Upper lobe of left lung (tissue), 6 donors: Measurements from ENCODE around the gene ANO1. TPM values are rescaled to one million over a fixed set of nuclear protein-coding genes. Genes with fewer than 3 reads are reported as not detected.

ENCODE experiments used
- ATAC-seq, 2 donors: fragments of 200-7000 bp; cut with Tn5 transposase; one replicate each; pipeline ENCODE4 v1.9.1; 2022; ENCODE audit warnings: mild to moderate bottlenecking in 2 of 2, moderate library complexity in 2 of 2; ENCODE audit not compliant: low FRiP score in 2 of 2
- DNase-seq, 2 donors: peaks; one replicate each; pipeline ENCODE4 v3.0.0-alpha.2; 2019 to 2020
- H3K27ac ChIP-seq, 4 donors: fragments of 200-600 bp; sonication (generic); one replicate each; pipeline ENCODE4 v1.5.1; 2016 to 2019
- H3K27me3 ChIP-seq, 4 donors: fragments of 200-600 bp; sonication (generic); one replicate each; pipeline ENCODE4 v1.5.1; 2017 to 2019
- H3K36me3 ChIP-seq, 4 donors: fragments of 200-600 bp; sonication (generic); one replicate each; pipeline ENCODE4 v1.5.1; 2016 to 2019
- H3K4me1 ChIP-seq, 4 donors: fragments of 200-600 bp; sonication (generic); one replicate each; pipeline ENCODE4 v1.5.1; 2018 to 2019
- H3K4me3 ChIP-seq, 4 donors: fragments of 200-600 bp; sonication (generic); one replicate each; pipeline ENCODE4 v1.5.1; 2017 to 2019; ENCODE audit warnings: mild to moderate bottlenecking in 2 of 4, moderate library complexity in 1 of 4
- H3K9me3 ChIP-seq, 4 donors: fragments of 200-600 bp; sonication (generic); one replicate each; pipeline ENCODE4 v1.5.1; 2018 to 2019
- EP300 ChIP-seq, 4 donors: sonication (generic); formaldehyde crosslinking; IDR thresholded peaks; one replicate each; pipeline ENCODE4 v1.5.1; 2017; ENCODE audit warnings: antibody characterized with exemption in 4 of 4, control low read depth in 2 of 4
- POLR2A ChIP-seq, 4 donors: fragments of 450-650 bp; IDR thresholded peaks; one replicate each; pipeline ENCODE4 v1.5.1; 2016 to 2017; ENCODE audit warnings: antibody characterized with exemption in 4 of 4, mild to moderate bottlenecking in 2 of 4
- POLR2AphosphoS5 ChIP-seq, 2 donors: sonication (generic); formaldehyde crosslinking; IDR thresholded peaks; one replicate each; pipeline ENCODE4 v1.5.1; 2017; ENCODE audit warnings: antibody characterized with exemption in 2 of 2
- WGBS, 2 donors: methylation state at CpG; one replicate each; pipeline ENCODE4 v1.1.5; 2017 to 2018; 5-methylcytosine and 5-hydroxymethylcytosine counted together
- total RNA-seq, 6 donors: library from RNA; depleted of rRNA in 4 of 6; stranded (reverse); fragments of >200 nt in 4 of 6; gene quantifications; one replicate each; pipeline versions ENCODE4 v1.1.0 to v1.2.1, GENCODE V29; 2016 to 2021
- TF ChIP-seq, protein P1 (sequence below), 6 experiments: fragments of 450-650 bp in 4 of 6; fragments of 200-600 bp in 2 of 6; sonication (generic) in 2 of 6; IDR thresholded peaks; one replicate each; pipeline ENCODE4 v1.5.1; 2016 to 2019; ENCODE audit warnings: antibody characterized with exemption in 6 of 6
- donor health status: DM: no; HTN: no; CAD: no; lungs with moderate emphysema.
- donor health status: DM: no; HTN: yes; CAD: no; lungs with severe emphysema.

The ANO1 gene
- total RNA-seq, 6 donors from 2014 or later: 4.8 to 13.2 (median 7.2) TPM

DNA sequence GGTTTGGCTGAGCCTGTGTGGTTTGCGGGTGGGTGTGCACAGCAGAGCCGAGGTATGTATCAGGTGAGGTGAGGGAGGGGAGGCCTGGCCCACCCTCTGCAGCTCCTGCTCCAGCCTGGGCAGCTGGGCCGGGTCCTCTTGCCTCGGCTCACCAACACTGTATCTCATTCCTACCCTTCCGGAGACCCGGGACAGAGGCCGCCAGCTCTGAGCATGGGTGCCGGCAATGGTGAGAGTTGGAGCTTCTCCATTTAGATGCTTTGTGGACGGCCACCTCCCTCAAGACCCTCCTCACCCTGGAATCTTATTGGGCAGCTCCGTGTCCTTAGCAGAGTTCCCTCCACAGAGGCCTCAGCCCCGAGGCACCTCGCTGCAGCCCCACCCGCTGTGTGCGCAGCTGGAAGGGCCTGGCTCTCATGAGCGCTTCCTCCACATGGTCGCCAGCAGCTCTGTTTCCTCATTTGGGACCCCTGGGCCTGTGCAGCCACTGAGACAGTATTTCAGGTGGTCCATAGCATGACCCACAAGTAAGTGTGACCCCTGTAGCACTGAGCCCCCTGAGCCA lies 55.7 kb downstream of the ANO1 start:
- Histone ChIP-seq H3K9me3 (no peaks in the 10 kb centered on the region), H3K27ac (no peak overlapping the region), H3K36me3 (no peaks in the 10 kb centered on the region), H3K27me3 (no peaks in the 10 kb centered on the region), H3K4me1 (peaks cover 0 to 9% (median 2%) of the 10 kb centered on the region in 4 donors), H3K4me3 (no peak overlapping the region)
- 79 to 90% methylated on average over 7 to 16 of the region's 16 CpGs for WGBS, 2 donors
- ATAC-seq (no peak), DNase-seq (peak in 1 of 2 donors; percentile 52)
- TF ChIP-seq POLR2A (IDR thresholded peaks at IDR 0.05) (no peak), EP300 (IDR thresholded peaks at IDR 0.05) (no peak), POLR2AphosphoS5 (IDR thresholded peaks at IDR 0.05) (no peak)
- TF ChIP-seq, protein P1, sequence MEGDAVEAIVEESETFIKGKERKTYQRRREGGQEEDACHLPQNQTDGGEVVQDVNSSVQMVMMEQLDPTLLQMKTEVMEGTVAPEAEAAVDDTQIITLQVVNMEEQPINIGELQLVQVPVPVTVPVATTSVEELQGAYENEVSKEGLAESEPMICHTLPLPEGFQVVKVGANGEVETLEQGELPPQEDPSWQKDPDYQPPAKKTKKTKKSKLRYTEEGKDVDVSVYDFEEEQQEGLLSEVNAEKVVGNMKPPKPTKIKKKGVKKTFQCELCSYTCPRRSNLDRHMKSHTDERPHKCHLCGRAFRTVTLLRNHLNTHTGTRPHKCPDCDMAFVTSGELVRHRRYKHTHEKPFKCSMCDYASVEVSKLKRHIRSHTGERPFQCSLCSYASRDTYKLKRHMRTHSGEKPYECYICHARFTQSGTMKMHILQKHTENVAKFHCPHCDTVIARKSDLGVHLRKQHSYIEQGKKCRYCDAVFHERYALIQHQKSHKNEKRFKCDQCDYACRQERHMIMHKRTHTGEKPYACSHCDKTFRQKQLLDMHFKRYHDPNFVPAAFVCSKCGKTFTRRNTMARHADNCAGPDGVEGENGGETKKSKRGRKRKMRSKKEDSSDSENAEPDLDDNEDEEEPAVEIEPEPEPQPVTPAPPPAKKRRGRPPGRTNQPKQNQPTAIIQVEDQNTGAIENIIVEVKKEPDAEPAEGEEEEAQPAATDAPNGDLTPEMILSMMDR (IDR thresholded peaks at IDR 0.05): no peak

DNA sequence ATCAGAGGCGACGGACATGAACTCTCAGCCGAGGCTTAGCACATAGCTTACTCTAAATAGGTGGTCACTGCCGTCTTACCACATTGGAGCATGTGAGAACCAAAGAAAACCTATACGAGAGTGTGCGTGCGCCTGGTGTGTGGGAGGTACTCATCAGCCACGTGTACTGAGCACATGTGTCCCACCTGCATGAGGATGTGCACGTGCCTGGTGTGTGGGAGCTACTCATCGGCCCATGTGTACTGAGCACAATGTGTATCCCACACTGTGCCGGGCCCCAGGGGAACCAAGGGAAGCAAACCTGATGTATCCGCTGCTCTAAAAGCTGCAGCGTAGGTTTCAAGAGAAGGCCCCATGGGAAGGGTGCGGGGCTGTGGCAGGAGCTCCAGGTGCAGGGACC lies 56.4 kb downstream of the ANO1 start:
- no peaks in the 10 kb centered on the region for H3K27me3 ChIP-seq
- ATAC-seq: no peak
- DNase-seq: no peak
- TF ChIP-seq POLR2A (IDR thresholded peaks at IDR 0.05) (no peak), EP300 (IDR thresholded peaks at IDR 0.05) (no peak), POLR2AphosphoS5 (IDR thresholded peaks at IDR 0.05) (no peak)
- TF ChIP-seq, protein P1 (IDR thresholded peaks at IDR 0.05): no peak
- H3K27ac ChIP-seq: no peak overlapping the region
- no peaks in the 10 kb centered on the region for H3K9me3 ChIP-seq
- peaks cover 0 to 7% (median 1%) of the 10 kb centered on the region in 4 donors for H3K4me1 ChIP-seq
- 86 to 89% methylated on average over 12 to 14 of the region's 14 CpGs for WGBS, 2 donors
- no peak overlapping the region for H3K4me3 ChIP-seq
- H3K36me3 ChIP-seq: no peaks in the 10 kb centered on the region

DNA sequence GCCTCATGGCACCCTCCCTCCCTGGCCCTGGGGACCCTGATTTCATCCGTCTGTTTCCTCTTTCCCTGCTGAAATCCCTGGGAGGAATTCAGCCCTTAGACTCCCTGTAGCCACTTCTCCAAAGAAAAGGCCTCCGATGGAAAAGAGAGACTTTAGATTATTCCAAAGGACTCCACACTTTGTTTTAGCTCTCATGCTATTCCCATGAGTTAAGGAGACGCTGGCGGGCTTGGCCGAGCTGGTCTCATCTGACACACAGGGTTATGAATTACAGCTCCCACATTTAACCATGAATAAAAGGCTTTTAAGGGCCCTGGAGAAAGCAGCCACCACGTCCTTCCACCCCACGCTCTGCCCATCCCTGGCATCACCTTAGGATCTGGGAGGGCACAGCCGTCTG lies 57.0 kb downstream of the ANO1 start:
- Histone ChIP-seq H3K4me1 (peaks cover 0 to 7% (median 1%) of the 10 kb centered on the region in 4 donors), H3K36me3 (no peaks in the 10 kb centered on the region), H3K4me3 (peak overlapping the region in 1 of 4 donors; percentile 13), H3K27me3 (no peaks in the 10 kb centered on the region), H3K9me3 (no peaks in the 10 kb centered on the region), H3K27ac (peak overlapping the region in 1 of 4 donors; percentile 7)
- DNase-seq: no peak
- no peak for TF ChIP-seq POLR2A (IDR thresholded peaks at IDR 0.05)
- WGBS, 2 donors: 72 to 75% methylated on average over 8 of the region's 8 CpGs
- no peak for ATAC-seq

DNA sequence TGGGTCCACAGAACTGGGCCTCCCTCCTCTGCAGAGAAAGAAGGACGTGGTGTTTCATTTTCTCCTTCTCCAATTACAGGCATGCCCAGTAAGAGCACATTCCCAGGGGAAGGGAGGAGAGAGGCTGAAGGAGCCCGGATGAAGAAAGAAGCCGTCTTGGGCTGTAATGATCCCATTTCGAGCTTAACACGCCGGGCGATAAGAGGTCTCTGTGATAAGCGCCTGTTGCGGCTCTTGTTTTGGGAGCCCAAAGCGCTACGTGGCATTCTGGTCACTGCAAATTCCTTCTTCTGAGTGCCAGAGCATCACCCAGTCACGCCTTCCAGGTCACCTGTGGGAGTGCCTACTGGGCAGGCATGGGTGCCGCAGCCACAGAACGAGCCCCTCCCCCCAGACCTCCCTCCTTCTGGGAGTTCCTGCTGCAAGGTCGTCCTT lies 57.5 kb downstream of the ANO1 start:
- peak overlapping the region in 1 of 4 donors; percentile 13 for H3K4me3 ChIP-seq
- TF ChIP-seq, protein P1 (IDR thresholded peaks at IDR 0.05): no peak
- TF ChIP-seq POLR2A (IDR thresholded peaks at IDR 0.05): no peak
- TF ChIP-seq EP300 (IDR thresholded peaks at IDR 0.05): no peak
- TF ChIP-seq POLR2AphosphoS5 (IDR thresholded peaks at IDR 0.05): no peak
- no peaks in the 10 kb centered on the region for H3K27me3 ChIP-seq
- 54% methylated on average over 14 to 15 of the region's 15 CpGs for WGBS, 2 donors
- peak overlapping the region in 1 of 4 donors; percentile 7 for H3K27ac ChIP-seq
- DNase-seq (peak in 1 of 2 donors; percentile 44), ATAC-seq (peak in 1 of 2 donors; percentile 7)
- no peaks in the 10 kb centered on the region for H3K36me3 ChIP-seq
- no peaks in the 10 kb centered on the region for H3K9me3 ChIP-seq
- peaks cover 0 to 7% (median 1%) of the 10 kb centered on the region in 4 donors for H3K4me1 ChIP-seq

DNA sequence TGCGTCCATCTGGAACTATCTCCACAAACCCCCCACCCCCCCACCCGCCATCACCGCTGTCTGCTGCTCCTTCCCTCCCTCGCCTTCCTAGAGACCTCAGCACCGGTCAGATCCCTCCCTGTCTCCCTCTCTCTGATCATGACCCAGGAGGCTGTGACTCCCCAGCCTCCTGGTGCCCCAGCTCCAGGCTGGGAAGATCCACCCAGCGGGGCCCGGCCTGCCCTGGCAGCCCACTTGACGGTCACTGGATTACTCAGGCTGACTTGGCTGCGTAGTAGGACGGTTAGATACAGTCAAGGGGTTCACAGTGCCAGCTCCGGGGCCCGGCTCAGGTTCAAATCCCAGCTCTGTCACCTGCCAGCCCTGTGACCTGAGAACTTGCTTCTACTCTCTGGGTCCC lies 59.3 kb downstream of the ANO1 start:
- no peaks in the 10 kb centered on the region for H3K9me3 ChIP-seq
- no peaks in the 10 kb centered on the region for H3K36me3 ChIP-seq
- ATAC-seq: no peak
- peaks cover 0 to 20% (median 11%) of the 10 kb centered on the region in 4 donors for H3K4me1 ChIP-seq
- DNase-seq: peak in 1 of 2 donors; percentile 51
- no peak overlapping the region for H3K4me3 ChIP-seq
- 86 to 93% methylated on average over 5 to 11 of the region's 12 CpGs for WGBS, 2 donors
- no peak for TF ChIP-seq POLR2A (IDR thresholded peaks at IDR 0.05)
- TF ChIP-seq EP300 (IDR thresholded peaks at IDR 0.05): no peak
- no peak for TF ChIP-seq POLR2AphosphoS5 (IDR thresholded peaks at IDR 0.05)
- peaks cover 0 to 2% (median 0%) of the 10 kb centered on the region in 4 donors for H3K27me3 ChIP-seq
- H3K27ac ChIP-seq: no peak overlapping the region

DNA sequence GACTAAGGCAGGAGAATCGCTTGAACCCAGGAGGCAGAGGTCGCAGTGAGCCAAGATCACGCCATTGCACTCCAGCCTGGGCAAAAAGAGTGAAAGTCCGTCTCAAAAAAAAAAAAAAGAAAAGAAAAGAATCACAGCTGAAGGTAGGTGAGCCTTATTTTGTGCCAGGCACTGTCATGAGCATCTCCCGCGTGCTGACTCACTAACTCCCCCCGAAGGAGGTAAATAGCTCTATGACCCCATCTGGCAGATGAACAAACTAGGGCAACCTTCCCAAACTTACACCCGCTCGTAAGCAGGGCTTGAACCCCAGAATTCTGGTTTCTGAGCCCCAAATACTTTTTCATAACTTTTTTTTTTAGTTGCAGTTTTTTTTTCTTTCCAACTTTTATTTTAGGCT lies 60.3 kb downstream of the ANO1 start:
- TF ChIP-seq POLR2A (IDR thresholded peaks at IDR 0.05) (no peak), POLR2AphosphoS5 (IDR thresholded peaks at IDR 0.05) (no peak), EP300 (IDR thresholded peaks at IDR 0.05) (no peak)
- TF ChIP-seq, protein P1 (IDR thresholded peaks at IDR 0.05): no peak

More for the DNA sequence above, 60.3 kb downstream of the ANO1 start:
- Histone ChIP-seq H3K4me3 (no peak overlapping the region), H3K27ac (no peak overlapping the region), H3K36me3 (no peaks in the 10 kb centered on the region), H3K27me3 (peaks cover 0 to 2% (median 0%) of the 10 kb centered on the region in 4 donors), H3K9me3 (no peaks in the 10 kb centered on the region), H3K4me1 (peaks cover 0 to 20% (median 11%) of the 10 kb centered on the region in 4 donors)
- DNase-seq (no peak), ATAC-seq (no peak)
- 86 to 88% methylated on average over 9 of the region's 9 CpGs for WGBS, 2 donors
